ENCODE measurements around the gene UBE2E2.

The UBE2E2 gene

GRCh38 chr3:23263796-23264195, 60.7 kb downstream of the UBE2E2 start:
- TF ChIP-seq TAF1 (IDR thresholded peaks at IDR 0.05; ENCODE audit: borderline replicate concordance, low read depth, low read length) = no peak
- no peak for TF ChIP-seq POLR2AphosphoS5 (IDR thresholded peaks at IDR 0.05; ENCODE audit: low read depth, low read length)
- TF ChIP-seq POLR2A (IDR thresholded peaks at IDR 0.05; ENCODE audit: low read depth, low read length) = no peak
- DNase-seq (ENCODE audit: insufficient read length) (no peak), FAIRE-seq (no peak)

- TF ChIP-seq POLR2A (IDR thresholded peaks at IDR 0.05; ENCODE audit: low read depth, low read length) (no peak), POLR2AphosphoS5 (IDR thresholded peaks at IDR 0.05; ENCODE audit: low read depth, low read length) (no peak), TAF1 (IDR thresholded peaks at IDR 0.05; ENCODE audit: borderline replicate concordance, low read depth, low read length) (no peak)
- DNase-seq (ENCODE audit: insufficient read length) (no peak), FAIRE-seq (no peak)
Measured at GRCh38 chr3:23264413-23264812, 61.3 kb downstream of the UBE2E2 start.

DNA sequence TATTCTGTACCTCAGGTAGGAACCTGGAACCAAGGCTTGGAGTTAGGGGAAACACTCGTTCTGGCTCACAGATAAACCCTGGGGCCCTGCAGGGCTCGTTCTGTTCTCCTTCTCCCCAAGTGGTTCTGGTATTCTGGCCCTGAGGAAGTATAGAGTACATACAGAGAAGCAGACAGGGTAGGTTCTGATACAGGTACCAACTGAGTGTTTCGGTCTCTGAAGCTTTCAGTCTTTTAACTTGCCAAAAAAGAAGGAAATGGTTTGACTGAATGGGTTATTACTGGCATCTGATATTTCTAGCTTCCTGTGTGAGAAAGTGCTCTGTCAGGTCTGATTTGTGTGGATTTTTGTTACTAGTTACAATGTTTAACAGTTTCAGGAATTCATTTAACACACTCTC, 67.3 kb downstream of the UBE2E2 start:
- no peak for DNase-seq (ENCODE audit: insufficient read length)
- no peak for FAIRE-seq
- TF ChIP-seq TAF1 (IDR thresholded peaks at IDR 0.05; ENCODE audit: borderline replicate concordance, low read depth, low read length) (no peak), POLR2A (IDR thresholded peaks at IDR 0.05; ENCODE audit: low read depth, low read length) (no peak), POLR2AphosphoS5 (IDR thresholded peaks at IDR 0.05; ENCODE audit: low read depth, low read length) (no peak)

DNA sequence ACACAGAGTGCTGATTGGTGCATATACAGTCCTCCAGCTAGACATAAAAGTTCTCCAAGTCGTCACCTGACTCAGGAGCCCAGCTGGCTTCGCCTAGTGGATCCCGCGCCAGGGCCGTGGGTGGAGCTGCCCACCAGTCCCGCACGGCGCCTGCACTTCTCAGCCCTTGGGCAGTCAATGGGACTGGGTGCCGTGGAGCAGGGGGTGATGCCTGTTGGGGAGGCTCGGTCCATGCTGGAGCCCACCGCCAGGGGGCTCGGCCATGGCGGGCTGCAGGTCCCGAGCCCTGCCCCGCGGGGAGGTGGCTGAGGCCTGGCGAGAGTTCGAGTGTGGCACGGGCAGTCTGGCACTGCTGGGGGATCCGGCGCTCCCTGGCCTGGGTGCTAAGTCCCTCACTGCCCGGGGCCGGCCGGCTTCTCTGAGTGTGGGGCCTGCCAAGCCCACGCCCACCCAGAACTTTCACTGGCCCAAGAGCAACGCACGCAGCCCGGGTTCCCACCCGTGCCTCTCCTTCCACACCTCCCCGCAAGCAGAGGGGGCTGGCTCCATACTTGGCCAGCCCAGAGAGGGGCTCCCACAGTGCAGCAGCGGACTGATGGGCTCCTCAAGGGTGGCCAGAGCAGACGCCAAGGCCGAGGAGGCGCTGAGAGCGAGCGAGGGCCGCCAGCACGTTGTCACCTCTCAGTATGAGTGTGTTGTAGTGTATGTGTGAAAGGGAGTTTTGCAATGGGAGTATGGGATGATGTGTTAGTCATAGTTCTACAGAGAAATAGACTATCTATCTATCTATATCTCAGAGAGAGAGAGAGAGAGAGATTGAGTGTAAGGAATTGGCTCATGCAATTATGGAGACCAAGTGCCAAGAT, 69.0 kb downstream of the UBE2E2 start:
- no peak for DNase-seq (ENCODE audit: insufficient read length)
- no peak for FAIRE-seq
- TF ChIP-seq POLR2AphosphoS5 (IDR thresholded peaks at IDR 0.05; ENCODE audit: low read depth, low read length) (no peak), TAF1 (IDR thresholded peaks at IDR 0.05; ENCODE audit: borderline replicate concordance, low read depth, low read length) (no peak), POLR2A (IDR thresholded peaks at IDR 0.05; ENCODE audit: low read depth, low read length) (no peak)

- no peak for TF ChIP-seq POLR2AphosphoS5 (IDR thresholded peaks at IDR 0.05; ENCODE audit: low read depth, low read length)
- no peak for TF ChIP-seq POLR2A (IDR thresholded peaks at IDR 0.05; ENCODE audit: low read depth, low read length)
- TF ChIP-seq TAF1 (IDR thresholded peaks at IDR 0.05; ENCODE audit: borderline replicate concordance, low read depth, low read length) = no peak
- DNase-seq (ENCODE audit: insufficient read length) (no peak), FAIRE-seq (no peak)
Measured at GRCh38 chr3:23272820-23273219, 69.7 kb downstream of the UBE2E2 start.

DNA sequence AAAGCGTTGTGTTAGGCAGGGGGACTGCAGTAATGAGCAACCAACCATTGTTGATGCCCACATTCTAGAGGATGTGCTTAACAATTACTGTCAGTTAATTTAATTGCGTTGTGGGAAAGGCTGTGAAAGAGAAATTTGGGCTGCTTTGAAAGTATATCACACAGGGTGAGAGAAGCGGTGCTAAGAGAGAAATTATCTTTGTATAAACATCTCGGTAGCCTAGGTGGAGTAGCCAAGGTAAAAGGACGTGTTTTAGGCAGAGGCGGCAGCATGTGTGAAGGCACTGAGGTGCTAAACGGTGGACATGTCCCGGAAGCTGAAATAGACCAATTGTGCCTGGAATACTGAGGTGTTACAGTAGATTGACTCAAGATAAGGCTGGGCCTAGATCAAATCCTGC, 71.9 kb downstream of the UBE2E2 start:
- DNase-seq (ENCODE audit: insufficient read length) = no peak
- TF ChIP-seq POLR2A (IDR thresholded peaks at IDR 0.05; ENCODE audit: low read depth, low read length) = no peak
- no peak for TF ChIP-seq POLR2AphosphoS5 (IDR thresholded peaks at IDR 0.05; ENCODE audit: low read depth, low read length)
- no peak for TF ChIP-seq TAF1 (IDR thresholded peaks at IDR 0.05; ENCODE audit: borderline replicate concordance, low read depth, low read length)

GRCh38 chr3:23275814-23276213, 72.7 kb downstream of the UBE2E2 start:
- TF ChIP-seq POLR2AphosphoS5 (IDR thresholded peaks at IDR 0.05; ENCODE audit: low read depth, low read length) = no peak
- no peak for TF ChIP-seq POLR2A (IDR thresholded peaks at IDR 0.05; ENCODE audit: low read depth, low read length)
- TF ChIP-seq TAF1 (IDR thresholded peaks at IDR 0.05; ENCODE audit: borderline replicate concordance, low read depth, low read length) = no peak
- FAIRE-seq = no peak
- no peak for DNase-seq (ENCODE audit: insufficient read length)

More for the DNA sequence above, 71.9 kb downstream of the UBE2E2 start:
- peak; percentile 42 for FAIRE-seq

DNA sequence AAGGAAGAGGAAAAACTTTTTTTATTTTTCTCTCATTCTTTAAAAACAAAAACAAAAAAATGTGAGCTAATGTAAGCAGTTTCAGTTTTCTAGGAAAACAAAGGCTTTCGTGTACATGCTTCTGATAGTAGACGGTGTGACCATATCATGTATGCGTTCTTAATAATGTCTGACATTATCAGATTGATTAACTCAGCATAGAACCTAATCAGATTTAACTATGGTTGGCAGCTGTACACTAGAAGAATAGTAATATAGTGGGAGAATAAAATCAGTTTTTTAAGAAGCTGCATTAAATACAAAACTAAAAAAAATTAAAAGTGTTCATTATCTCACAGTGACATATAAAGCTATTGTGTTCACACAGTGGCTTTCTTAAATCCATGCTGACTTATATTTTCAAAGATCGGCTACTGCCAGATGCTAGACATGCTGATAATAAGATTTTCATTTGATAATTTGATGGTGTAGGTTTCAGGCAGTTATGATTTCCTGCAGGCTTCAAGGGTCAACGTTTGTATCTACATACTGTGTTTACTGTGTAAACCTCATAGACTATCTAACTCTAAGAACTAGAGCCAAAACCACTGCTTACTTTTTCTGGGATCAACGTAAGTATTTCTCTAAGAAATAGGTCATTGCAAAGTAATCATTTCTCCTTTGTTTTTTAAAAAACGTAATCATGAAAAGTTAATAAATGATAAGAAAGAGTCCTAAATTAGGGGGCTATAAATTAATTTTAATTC, 74.0 kb downstream of the UBE2E2 start:
- FAIRE-seq (no peak), DNase-seq (ENCODE audit: insufficient read length) (no peak)
- TF ChIP-seq POLR2AphosphoS5 (IDR thresholded peaks at IDR 0.05; ENCODE audit: low read depth, low read length) (no peak), POLR2A (IDR thresholded peaks at IDR 0.05; ENCODE audit: low read depth, low read length) (no peak), TAF1 (IDR thresholded peaks at IDR 0.05; ENCODE audit: borderline replicate concordance, low read depth, low read length) (no peak)

DNA sequence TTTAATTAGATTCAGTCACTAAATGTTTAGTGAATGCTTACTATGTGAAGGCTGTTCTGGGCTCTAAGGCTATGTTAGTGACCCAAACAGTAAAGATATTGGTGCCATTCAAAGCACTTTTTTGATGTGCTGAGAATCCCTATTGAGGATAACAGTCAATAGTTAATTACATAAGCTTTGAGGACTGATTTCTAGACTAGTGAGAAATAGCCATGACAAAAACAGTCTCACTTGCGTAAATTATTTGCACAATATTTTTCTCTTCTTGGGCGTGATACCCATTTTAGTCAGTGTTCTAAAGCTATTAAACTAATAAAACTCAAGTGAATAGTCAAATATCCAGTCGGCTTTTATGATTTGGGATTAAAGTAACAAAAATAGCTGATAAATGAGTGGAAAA, 74.6 kb downstream of the UBE2E2 start:
- DNase-seq (ENCODE audit: insufficient read length) = no peak
- no peak for TF ChIP-seq TAF1 (IDR thresholded peaks at IDR 0.05; ENCODE audit: borderline replicate concordance, low read depth, low read length)
- TF ChIP-seq POLR2AphosphoS5 (IDR thresholded peaks at IDR 0.05; ENCODE audit: low read depth, low read length) = no peak
- no peak for TF ChIP-seq POLR2A (IDR thresholded peaks at IDR 0.05; ENCODE audit: low read depth, low read length)
- FAIRE-seq = no peak

DNA sequence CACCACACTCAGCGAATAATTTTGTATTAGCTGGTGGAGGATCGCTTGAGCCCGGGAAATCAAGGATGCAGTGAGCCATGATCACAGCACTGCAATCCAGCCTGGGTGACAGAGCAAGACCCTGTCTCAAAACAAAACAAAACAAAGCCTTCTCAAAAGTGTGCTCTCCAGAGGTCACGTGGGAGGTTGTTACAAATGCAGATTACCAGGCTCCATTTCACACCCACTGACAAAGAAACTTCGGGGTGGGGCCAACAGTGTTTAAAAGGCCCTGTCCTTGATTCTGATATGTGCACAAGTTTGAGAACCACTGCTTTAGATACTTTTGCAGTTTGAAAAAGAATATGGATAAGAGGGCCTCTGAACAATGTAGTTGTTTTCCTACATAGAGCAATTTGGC, 80.5 kb downstream of the UBE2E2 start:
- FAIRE-seq (no peak), DNase-seq (ENCODE audit: insufficient read length) (no peak)
- no peak for TF ChIP-seq TAF1 (IDR thresholded peaks at IDR 0.05; ENCODE audit: borderline replicate concordance, low read depth, low read length)
- TF ChIP-seq POLR2A (IDR thresholded peaks at IDR 0.05; ENCODE audit: low read depth, low read length) = no peak
- TF ChIP-seq POLR2AphosphoS5 (IDR thresholded peaks at IDR 0.05; ENCODE audit: low read depth, low read length) = no peak

GRCh38 chr3:23288286-23288685, 85.2 kb downstream of the UBE2E2 start:
- FAIRE-seq = no peak
- TF ChIP-seq TAF1 (IDR thresholded peaks at IDR 0.05; ENCODE audit: borderline replicate concordance, low read depth, low read length) (no peak), POLR2A (IDR thresholded peaks at IDR 0.05; ENCODE audit: low read depth, low read length) (no peak), POLR2AphosphoS5 (IDR thresholded peaks at IDR 0.05; ENCODE audit: low read depth, low read length) (no peak)
- DNase-seq (ENCODE audit: insufficient read length) = no peak
